Calu3 (cell line): Measurements from ENCODE around the gene ARHGEF16. TPM values are rescaled to one million over a fixed set of nuclear protein-coding genes. Genes with fewer than 3 reads are reported as not detected.

ENCODE experiments used
- BruUV-seq: library from RNA; stranded (reverse); fragments of 400-500 nt; replicated peaks from 2 replicates; lab custom pipeline; 2021; lab: Mats Ljungman, UMichigan
- CTCF ChIA-PET: fragments of 300-600 bp; sonication (Branson Sonifier 250); formaldehyde crosslinking; loops from one replicate; lab custom pipeline; 2022; ENCODE audit warnings: antibody characterized with exemption; lab: Charles Lee
- DNase-seq: peaks from one replicate; pipeline ENCODE4 v3.0.0; 2022
- H3K27ac Mint-ChIP-seq: one replicate; pipeline ENCODE4 v1.8.0; 2022; ENCODE audit warnings: mixed read lengths; ENCODE audit not compliant: unreplicated experiment
- H3K27me3 Mint-ChIP-seq: one replicate; pipeline ENCODE4 v1.8.0; 2022; ENCODE audit warnings: mixed read lengths; ENCODE audit not compliant: unreplicated experiment
- H3K36me3 Mint-ChIP-seq: one replicate; pipeline ENCODE4 v1.8.0; 2022; ENCODE audit warnings: mild to moderate bottlenecking, moderate library complexity, mixed read lengths; ENCODE audit not compliant: insufficient read depth, unreplicated experiment
- H3K4me1 Mint-ChIP-seq: one replicate; pipeline ENCODE4 v1.8.0; 2022; ENCODE audit warnings: mild to moderate bottlenecking, low read depth, mixed read lengths; ENCODE audit not compliant: unreplicated experiment
- H3K4me3 Mint-ChIP-seq: one replicate; pipeline ENCODE4 v1.8.0; 2022; ENCODE audit warnings: mild to moderate bottlenecking, low read depth, moderate library complexity, mixed read lengths; ENCODE audit not compliant: unreplicated experiment
- H3K9me3 Mint-ChIP-seq: one replicate; pipeline ENCODE4 v1.8.0; 2022; ENCODE audit warnings: low read depth, mixed read lengths; ENCODE audit not compliant: unreplicated experiment
- CTCF ChIP-seq: fragments of 200-600 bp; IDR thresholded peaks from one replicate; pipeline ENCODE4 v1.8.0; 2022; ENCODE audit warnings: antibody characterized with exemption; ENCODE audit not compliant: unreplicated experiment
- intact Hi-C: fragments of 100-400 bp; cut with micrococcal nuclease; formaldehyde crosslinking; loops from one replicate; pipeline ENCODE4 v1.10.0; 2022; ENCODE audit not compliant: unreplicated experiment
- total RNA-seq: library from RNA; stranded (reverse); gene quantifications from 2 replicates; pipeline ENCODE4 v1.2.3, GENCODE V29; 2022

ARHGEF16 gene
- total RNA-seq, 1 experiment from 2014 or later: 24.2 TPM

GRCh38 chr1:3405974-3406867 is 48.2 kb upstream of the ARHGEF16 start:
- intact Hi-C loops: no loop called here
- no peak for TF ChIP-seq CTCF
- DNase-seq: no peak
- H3K27me3 Mint-ChIP-seq: peaks cover 20% of the 10 kb centered on the region
- H3K9me3 Mint-ChIP-seq: no peaks in the 10 kb centered on the region
- CTCF ChIA-PET: no interaction called here
- no peaks in the 10 kb centered on the region for H3K4me1 Mint-ChIP-seq
- H3K4me3 Mint-ChIP-seq: no peak overlapping the region
- no TSS peak for BruUV-seq
- no peaks in the 10 kb centered on the region for H3K36me3 Mint-ChIP-seq
- no peak overlapping the region for H3K27ac Mint-ChIP-seq

GRCh38 chr1:3407021-3407420 is 47.4 kb upstream of the ARHGEF16 start:
- no peaks in the 10 kb centered on the region for H3K36me3 Mint-ChIP-seq
- no peaks in the 10 kb centered on the region for H3K9me3 Mint-ChIP-seq
- H3K27ac Mint-ChIP-seq: no peak overlapping the region
- peaks cover 18% of the 10 kb centered on the region for H3K27me3 Mint-ChIP-seq
- no peak for TF ChIP-seq CTCF
- BruUV-seq: no TSS peak
- H3K4me3 Mint-ChIP-seq: no peak overlapping the region
- H3K4me1 Mint-ChIP-seq: no peaks in the 10 kb centered on the region
- CTCF ChIA-PET: no interaction called here
- DNase-seq: no peak
- intact Hi-C loops: no loop called here

DNA sequence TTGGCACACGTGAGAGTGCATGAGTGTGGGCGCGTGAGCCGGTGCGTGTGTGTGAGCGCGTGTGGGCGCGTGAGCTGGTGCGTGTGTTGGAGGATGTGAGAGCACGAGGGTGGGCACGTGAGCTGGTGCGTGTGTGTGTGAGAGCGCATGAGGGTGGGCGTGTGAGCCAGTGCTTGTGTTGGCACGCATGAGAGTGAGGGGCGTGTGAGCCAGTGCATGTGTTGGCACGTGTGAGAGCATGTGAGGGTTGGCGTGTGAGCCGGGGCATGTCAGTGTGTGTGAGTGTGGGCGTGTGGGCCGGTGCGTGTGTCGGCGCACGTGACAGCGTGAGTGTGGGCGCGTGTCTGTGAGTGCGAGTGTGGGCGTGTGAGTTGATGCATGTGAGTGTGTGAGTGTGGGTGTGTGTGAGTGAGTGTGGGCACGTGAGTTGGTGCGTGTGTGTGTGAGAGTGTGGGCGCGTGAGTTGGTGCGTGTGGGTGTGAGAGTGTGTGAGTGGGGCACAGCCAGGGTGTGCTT is 45.7 kb upstream of the ARHGEF16 start:
- Mint-ChIP-seq H3K4me1 (no peaks in the 10 kb centered on the region), H3K27ac (no peak overlapping the region), H3K4me3 (no peak overlapping the region), H3K27me3 (peaks cover 35% of the 10 kb centered on the region), H3K9me3 (no peaks in the 10 kb centered on the region), H3K36me3 (no peaks in the 10 kb centered on the region)
- BruUV-seq: no TSS peak
- no peak for DNase-seq
- CTCF ChIA-PET: no interaction called here
- no peak for TF ChIP-seq CTCF
- intact Hi-C loops: no loop called here

DNA sequence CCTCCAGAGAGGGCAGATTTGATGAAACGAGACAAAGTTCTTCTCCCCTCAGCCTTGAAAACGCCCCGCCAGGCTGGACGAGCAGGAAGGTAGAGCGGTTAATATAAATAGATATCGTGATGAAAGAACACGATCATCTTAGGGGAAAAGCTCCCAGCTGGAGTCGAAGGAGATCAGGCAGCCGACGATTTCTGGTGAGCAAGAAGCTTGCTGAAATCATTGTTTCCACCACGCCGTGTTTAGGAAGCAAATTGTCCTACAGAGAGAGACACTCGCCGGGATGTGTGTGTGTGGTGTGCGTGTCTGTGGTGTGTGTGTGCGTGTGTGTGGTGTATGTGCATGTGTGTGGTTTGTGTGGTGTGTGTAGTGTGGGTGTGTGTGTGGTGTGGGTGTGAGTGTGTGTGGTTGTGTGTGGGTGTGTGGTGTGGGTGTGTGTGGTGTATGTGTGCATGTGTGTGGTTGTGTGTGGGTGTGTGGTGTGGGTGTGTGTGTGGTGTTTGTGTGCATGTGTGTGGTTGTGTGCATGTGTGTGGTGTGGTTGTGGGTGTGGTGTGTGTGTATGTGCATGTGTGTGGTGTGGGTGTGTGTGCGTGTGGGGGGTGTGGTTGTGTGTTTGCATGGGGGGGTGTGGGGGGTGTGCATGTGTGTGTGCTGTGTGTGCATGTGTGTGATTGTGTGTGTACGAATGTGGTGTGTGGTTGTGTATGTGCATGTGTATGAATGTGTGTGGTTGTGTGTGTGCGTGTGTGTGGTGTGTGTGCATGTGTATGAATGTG is 44.9 kb upstream of the ARHGEF16 start:
- Mint-ChIP-seq H3K9me3 (no peaks in the 10 kb centered on the region), H3K4me3 (no peak overlapping the region), H3K27ac (no peak overlapping the region), H3K27me3 (peaks cover 42% of the 10 kb centered on the region), H3K4me1 (no peaks in the 10 kb centered on the region), H3K36me3 (no peaks in the 10 kb centered on the region)
- no TSS peak for BruUV-seq
- intact Hi-C loops: no loop called here
- CTCF ChIA-PET: no interaction called here
- TF ChIP-seq CTCF: no peak
- no peak for DNase-seq
